Stimulated activated naive B cell treated with anti-CD40 and anti-IgM and Interleukin-4, amounts not matched to agents 10 μg/mL and 1 μg/mL and 100 μg/mL, for 72 hours (primary cell): Measurements from ENCODE around the gene NEMF.
A peak's percentile ranks its signal among the peaks of the same experiment; 100 is the strongest.

Experiments
- ATAC-seq, 2 donors: fragments of 150-1000 bp; cut with Tn5 transposase; replicated peaks; 2 replicates each; pipeline ENCODE4 v1.10.0; 2021; ENCODE audit warnings: moderate library complexity in 1 of 2
- DNase-seq: peaks from one replicate; pipeline ENCODE4 v3.0.0; 2021
- H3K27ac Mint-ChIP-seq: one replicate; pipeline ENCODE4 v1.8.0; 2022; ENCODE audit warnings: mild to moderate bottlenecking, mixed read lengths
- H3K27me3 Mint-ChIP-seq, 2 donors: one replicate each; pipeline ENCODE4 v1.8.0; 2022; ENCODE audit warnings: mixed read lengths in 2 of 2
- H3K36me3 Mint-ChIP-seq, 2 donors: one replicate each; pipeline ENCODE4 v1.8.0; 2022; ENCODE audit warnings: mixed read lengths in 2 of 2, mild to moderate bottlenecking in 1 of 2
- H3K4me1 Mint-ChIP-seq, 2 donors: one replicate each; pipeline ENCODE4 v1.8.0; 2022; ENCODE audit warnings: mixed read lengths in 2 of 2, mild to moderate bottlenecking in 1 of 2
- H3K4me3 Mint-ChIP-seq, 2 donors: one replicate each; pipeline ENCODE4 v1.8.0; 2022; ENCODE audit warnings: mild to moderate bottlenecking in 2 of 2, mixed read lengths in 2 of 2, moderate library complexity in 1 of 2
- H3K9me3 Mint-ChIP-seq, 2 donors: one replicate each; pipeline ENCODE4 v1.8.0; 2022; ENCODE audit warnings: mixed read lengths in 2 of 2, mild to moderate bottlenecking in 1 of 2

NEMF gene

GRCh38 chr14:49867831-49868719 is 15.5 kb upstream of the NEMF start:
- peak overlapping the region; percentile 97 for H3K27ac Mint-ChIP-seq
- DNase-seq, result peak; percentile 95
- H3K36me3 Mint-ChIP-seq, result peaks cover 1 to 6% of the 10 kb centered on the region in 2 donors
- peak overlapping the region; percentile 89 to 96 for H3K4me3 Mint-ChIP-seq
- ATAC-seq, result peak; percentile 87 to 89
- peaks cover 13 to 35% of the 10 kb centered on the region in 2 donors for H3K4me1 Mint-ChIP-seq
- H3K9me3 Mint-ChIP-seq, result peaks cover 1 to 4% of the 10 kb centered on the region in 2 donors
- no peaks in the 10 kb centered on the region for H3K27me3 Mint-ChIP-seq

- DNase-seq (peak; percentile 65), ATAC-seq (no peak)
- peaks cover 17 to 39% of the 10 kb centered on the region in 2 donors for H3K4me1 Mint-ChIP-seq
- peaks cover 1 to 4% of the 10 kb centered on the region in 2 donors for H3K36me3 Mint-ChIP-seq
- no peak overlapping the region for H3K4me3 Mint-ChIP-seq
- peaks cover 0 to 5% of the 10 kb centered on the region in 2 donors for H3K27me3 Mint-ChIP-seq
- no peaks in the 10 kb centered on the region for H3K9me3 Mint-ChIP-seq
- H3K27ac Mint-ChIP-seq, result no peak overlapping the region
These were observed 12.9 kb upstream of the NEMF start for GRCh38 chr14:49865431-49865859.

GRCh38 chr14:49863487-49864281 is 11.1 kb upstream of the NEMF start:
- Mint-ChIP-seq H3K4me3 (no peak overlapping the region), H3K36me3 (peaks cover 1 to 4% of the 10 kb centered on the region in 2 donors), H3K27me3 (peaks cover 0 to 5% of the 10 kb centered on the region in 2 donors), H3K27ac (no peak overlapping the region), H3K4me1 (peaks cover 14 to 24% of the 10 kb centered on the region in 2 donors), H3K9me3 (no peaks in the 10 kb centered on the region)
- DNase-seq, result no peak
- ATAC-seq, result no peak

- Mint-ChIP-seq H3K27ac (no peak overlapping the region), H3K9me3 (peaks cover 0 to 3% of the 10 kb centered on the region in 2 donors), H3K27me3 (peaks cover 0 to 5% of the 10 kb centered on the region in 2 donors), H3K4me1 (peaks cover 18 to 29% of the 10 kb centered on the region in 2 donors), H3K4me3 (no peak overlapping the region), H3K36me3 (peaks cover 1 to 12% of the 10 kb centered on the region in 2 donors)
- ATAC-seq (peak; percentile 19 to 20), DNase-seq (peak; percentile 78)
These were observed 9.6 kb upstream of the NEMF start for GRCh38 chr14:49862089-49862673.

DNA sequence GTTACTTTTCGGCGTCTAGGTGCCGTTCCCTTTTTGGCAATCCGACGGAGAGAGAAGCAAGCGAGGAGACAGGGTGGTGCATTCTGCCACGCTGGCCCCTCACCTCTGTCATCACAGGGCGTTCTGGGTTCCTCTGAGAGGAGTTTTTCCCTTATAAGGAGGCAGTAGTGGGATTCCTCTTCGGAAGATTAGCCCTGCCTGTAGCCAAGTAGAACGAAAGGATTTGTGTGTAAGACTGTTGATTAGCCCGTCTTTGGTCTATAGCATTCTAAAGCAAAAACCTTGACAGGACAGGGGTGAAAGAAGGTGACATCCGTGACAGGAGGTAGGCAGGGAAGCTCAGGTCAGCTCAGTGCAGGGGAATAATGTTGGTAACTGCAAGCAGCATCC is 9.1 kb upstream of the NEMF start:
- DNase-seq (peak; percentile 62), ATAC-seq (peak; percentile 26 to 37)
- Mint-ChIP-seq H3K4me3 (no peak overlapping the region), H3K9me3 (peaks cover 0 to 3% of the 10 kb centered on the region in 2 donors), H3K4me1 (peaks cover 18 to 31% of the 10 kb centered on the region in 2 donors), H3K36me3 (peaks cover 1 to 12% of the 10 kb centered on the region in 2 donors), H3K27ac (no peak overlapping the region), H3K27me3 (peaks cover 0 to 5% of the 10 kb centered on the region in 2 donors)

- Mint-ChIP-seq H3K27me3 (peaks cover 0 to 5% of the 10 kb centered on the region in 2 donors), H3K4me1 (peaks cover 18 to 31% of the 10 kb centered on the region in 2 donors), H3K36me3 (peaks cover 1 to 12% of the 10 kb centered on the region in 2 donors), H3K27ac (no peak overlapping the region), H3K9me3 (peaks cover 0 to 3% of the 10 kb centered on the region in 2 donors), H3K4me3 (no peak overlapping the region)
- DNase-seq (no peak), ATAC-seq (no peak)
These were observed 8.6 kb upstream of the NEMF start for GRCh38 chr14:49860988-49861698.

GRCh38 chr14:49858383-49858782 is 5.8 kb upstream of the NEMF start:
- Mint-ChIP-seq H3K27ac (peak overlapping the region; percentile 9), H3K4me3 (no peak overlapping the region), H3K4me1 (peaks cover 21 to 39% of the 10 kb centered on the region in 2 donors), H3K9me3 (peaks cover 0 to 3% of the 10 kb centered on the region in 2 donors), H3K36me3 (peaks cover 1 to 12% of the 10 kb centered on the region in 2 donors), H3K27me3 (peaks cover 0 to 5% of the 10 kb centered on the region in 2 donors)
- DNase-seq (no peak), ATAC-seq (no peak)

DNA sequence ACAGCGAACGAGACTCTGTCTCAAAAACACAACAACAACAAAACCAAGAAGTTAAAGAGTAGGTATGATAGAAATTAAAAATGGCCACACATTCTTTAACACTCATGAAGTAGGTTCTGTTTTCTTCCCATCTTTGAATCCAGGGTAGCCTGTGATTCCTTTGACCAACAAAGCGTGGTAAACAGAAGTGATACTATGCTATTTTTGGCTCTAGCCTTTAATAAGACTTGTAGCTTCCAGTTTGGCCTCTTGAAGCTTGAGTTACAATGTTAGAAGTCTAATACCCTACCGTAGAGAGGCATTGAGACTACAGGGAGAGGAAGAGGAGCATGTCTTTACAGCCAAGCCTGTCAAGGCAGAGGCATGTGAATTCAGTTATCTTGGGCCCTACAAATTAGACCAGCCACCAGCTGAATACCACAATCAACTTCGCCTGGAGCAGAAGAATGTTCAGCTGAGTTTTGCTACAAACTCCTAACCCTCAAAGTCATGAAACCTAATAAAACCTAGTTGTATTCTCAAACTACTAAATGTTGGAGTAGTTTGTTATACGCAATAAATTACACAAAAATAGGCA is 4.9 kb upstream of the NEMF start:
- Mint-ChIP-seq H3K36me3 (peaks cover 0 to 12% of the 10 kb centered on the region in 2 donors), H3K4me3 (peak overlapping the region; percentile 10 to 37), H3K4me1 (peaks cover 22 to 40% of the 10 kb centered on the region in 2 donors), H3K27ac (peak overlapping the region; percentile 89), H3K9me3 (peaks cover 0 to 3% of the 10 kb centered on the region in 2 donors), H3K27me3 (peaks cover 0 to under 1% of the 10 kb centered on the region in 2 donors)
- ATAC-seq, result peak; percentile 2 to 15
- no peak for DNase-seq

GRCh38 chr14:49853572-49854375 is 1.2 kb upstream of the NEMF start:
- DNase-seq (peak; percentile 59), ATAC-seq (peak; percentile 57)
- Mint-ChIP-seq H3K4me3 (peak overlapping the region; percentile 98 to 99), H3K4me1 (peaks cover 22 to 43% of the 10 kb centered on the region in 2 donors), H3K27me3 (no peaks in the 10 kb centered on the region), H3K9me3 (peaks cover 0 to 3% of the 10 kb centered on the region in 2 donors), H3K27ac (peak overlapping the region; percentile 99), H3K36me3 (peaks cover 0 to 23% of the 10 kb centered on the region in 2 donors)

GRCh38 chr14:49853158-49853477 is 530 bp upstream of the NEMF start:
- peak; percentile 21 to 28 for ATAC-seq
- Mint-ChIP-seq H3K36me3 (peaks cover 0 to 19% of the 10 kb centered on the region in 2 donors), H3K27ac (peak overlapping the region; percentile 99), H3K4me3 (peak overlapping the region; percentile 98 to 99), H3K4me1 (peaks cover 22 to 43% of the 10 kb centered on the region in 2 donors), H3K27me3 (no peaks in the 10 kb centered on the region), H3K9me3 (peaks cover 0 to 3% of the 10 kb centered on the region in 2 donors)
- no peak for DNase-seq

- no peak for DNase-seq
- Mint-ChIP-seq H3K27ac (peak overlapping the region; percentile 99), H3K9me3 (no peaks in the 10 kb centered on the region), H3K36me3 (peaks cover 0 to 15% of the 10 kb centered on the region in 2 donors), H3K27me3 (no peaks in the 10 kb centered on the region), H3K4me3 (peak overlapping the region; percentile 98 to 99), H3K4me1 (peaks cover 15 to 33% of the 10 kb centered on the region in 2 donors)
- ATAC-seq, result no peak
These were observed 775 bp downstream of the NEMF start for GRCh38 chr14:49851813-49852212.

- no peak for DNase-seq
- Mint-ChIP-seq H3K27me3 (no peaks in the 10 kb centered on the region), H3K4me1 (peaks cover 15 to 33% of the 10 kb centered on the region in 2 donors), H3K27ac (peak overlapping the region; percentile 14), H3K36me3 (peaks cover 3 to 20% of the 10 kb centered on the region in 2 donors), H3K9me3 (no peaks in the 10 kb centered on the region), H3K4me3 (no peak overlapping the region)
- ATAC-seq, result no peak
These were observed 3.3 kb downstream of the NEMF start for GRCh38 chr14:49849213-49849847.
